HG02840 (cell line): ENCODE data around the gene CUL4A.
"Not testable (repeated sequence)": the region's sequence is repeated elsewhere in the genome, so short reads cannot be mapped to it uniquely, and the experiment has no call there.

Source experiments
- ATAC-seq: cut with Tn5 transposase; IDR thresholded peaks from one replicate; pipeline ENCODE4 v1.9.1; 2021; ENCODE audit warnings: mild to moderate bottlenecking, moderate library complexity, moderate number of reproducible peaks; ENCODE audit not compliant: unreplicated experiment, low FRiP score

Gene CUL4A

GRCh38 chr13:113232208-113233003, 23.0 kb downstream of the CUL4A start:
- ATAC-seq: no peak

GRCh38 chr13:113233101-113233500, 23.7 kb downstream of the CUL4A start:
- no peak for ATAC-seq

- ATAC-seq: no peak
Observed at GRCh38 chr13:113238536-113238935, 29.1 kb downstream of the CUL4A start.

GRCh38 chr13:113239357-113239756, 29.9 kb downstream of the CUL4A start:
- ATAC-seq: no peak

- ATAC-seq: no peak
Observed at GRCh38 chr13:113239986-113240385, 30.6 kb downstream of the CUL4A start.

GRCh38 chr13:113241623-113242022, 32.2 kb downstream of the CUL4A start:
- ATAC-seq: not testable (repeated sequence)

GRCh38 chr13:113243847-113244246, 34.4 kb downstream of the CUL4A start:
- ATAC-seq: no peak

- no peak for ATAC-seq
Observed at GRCh38 chr13:113245849-113246796, 36.7 kb downstream of the CUL4A start.

GRCh38 chr13:113252516-113253095, 43.2 kb downstream of the CUL4A start:
- ATAC-seq: no peak

GRCh38 chr13:113257908-113258307, 48.5 kb downstream of the CUL4A start:
- not testable (repeated sequence) for ATAC-seq

- ATAC-seq: no peak
Observed at GRCh38 chr13:113258321-113259054, 49.1 kb downstream of the CUL4A start.

GRCh38 chr13:113260996-113261395, 51.6 kb downstream of the CUL4A start:
- ATAC-seq: no peak

- ATAC-seq: not testable (repeated sequence)
Observed at GRCh38 chr13:113263016-113263415, 53.6 kb downstream of the CUL4A start.

GRCh38 chr13:113267642-113268405, 58.4 kb downstream of the CUL4A start:
- ATAC-seq: no peak

GRCh38 chr13:113272031-113272430, 62.6 kb downstream of the CUL4A start:
- no peak for ATAC-seq

- no peak for ATAC-seq
Observed at GRCh38 chr13:113272701-113273181, 63.3 kb downstream of the CUL4A start.

GRCh38 chr13:113273321-113273720, 63.9 kb downstream of the CUL4A start:
- ATAC-seq: no peak

- ATAC-seq: no peak
Observed at GRCh38 chr13:113273851-113274590, 64.6 kb downstream of the CUL4A start.

GRCh38 chr13:113274721-113275120, 65.3 kb downstream of the CUL4A start:
- ATAC-seq: no peak
